IMR-90 (cell line): Measurements from ENCODE around the gene STAC2.

Experiments
- CEBPB ChIP-seq: IDR thresholded peaks from 2 replicates; pipeline ENCODE4 v1.6.1; 2012; ENCODE audit warnings: low read depth, low read length, improper control_type of control experiment
- CHD1 ChIP-seq: IDR thresholded peaks from 2 replicates; pipeline ENCODE4 v1.6.1; 2012; ENCODE audit warnings: low read depth, low read length, improper control_type of control experiment
- FOS ChIP-seq: fragments of 150-350 bp; IDR thresholded peaks from 2 replicates; pipeline ENCODE4 v1.6.1; 2016; ENCODE audit warnings: low read depth, low read length
- MAFK ChIP-seq: IDR thresholded peaks from 2 replicates; pipeline ENCODE4 v1.6.1; 2012; ENCODE audit warnings: low read depth, low read length, improper control_type of control experiment
- MXI1 ChIP-seq: IDR thresholded peaks from 2 replicates; pipeline ENCODE4 v1.6.1; 2012; ENCODE audit warnings: low read depth, mild to moderate bottlenecking, low read length, moderate library complexity, borderline replicate concordance
- POLR2A ChIP-seq: IDR thresholded peaks from 2 replicates; pipeline ENCODE4 v1.6.1; 2012; ENCODE audit warnings: mild to moderate bottlenecking, low read depth, low read length
- RAD21 ChIP-seq: IDR thresholded peaks from 2 replicates; pipeline ENCODE4 v1.6.1; 2012; ENCODE audit warnings: low read length, improper control_type of control experiment
- RCOR1 ChIP-seq: IDR thresholded peaks from 2 replicates; pipeline ENCODE4 v1.6.1; 2012; ENCODE audit warnings: mild to moderate bottlenecking, low read length, improper control_type of control experiment; ENCODE audit not compliant: insufficient replicate concordance
- RFX5 ChIP-seq: IDR thresholded peaks from 2 replicates; pipeline ENCODE4 v1.8.0; 2012; ENCODE audit warnings: low read depth, mild to moderate bottlenecking, low read length, moderate library complexity
- TF ChIP-seq, protein P1 (sequence below): conservative IDR thresholded peaks from 2 replicates; pipeline ENCODE4 v1.5.1; 2012; ENCODE audit warnings: mild to moderate bottlenecking, low read depth, low read length, improper control_type of control experiment
- TF ChIP-seq, protein P2 (sequence below): fragments of 150-350 bp; IDR thresholded peaks from 2 replicates; pipeline ENCODE4 v1.6.1; 2016; ENCODE audit warnings: low read depth, mild to moderate bottlenecking, low read length, moderate library complexity, borderline replicate concordance

DNA sequence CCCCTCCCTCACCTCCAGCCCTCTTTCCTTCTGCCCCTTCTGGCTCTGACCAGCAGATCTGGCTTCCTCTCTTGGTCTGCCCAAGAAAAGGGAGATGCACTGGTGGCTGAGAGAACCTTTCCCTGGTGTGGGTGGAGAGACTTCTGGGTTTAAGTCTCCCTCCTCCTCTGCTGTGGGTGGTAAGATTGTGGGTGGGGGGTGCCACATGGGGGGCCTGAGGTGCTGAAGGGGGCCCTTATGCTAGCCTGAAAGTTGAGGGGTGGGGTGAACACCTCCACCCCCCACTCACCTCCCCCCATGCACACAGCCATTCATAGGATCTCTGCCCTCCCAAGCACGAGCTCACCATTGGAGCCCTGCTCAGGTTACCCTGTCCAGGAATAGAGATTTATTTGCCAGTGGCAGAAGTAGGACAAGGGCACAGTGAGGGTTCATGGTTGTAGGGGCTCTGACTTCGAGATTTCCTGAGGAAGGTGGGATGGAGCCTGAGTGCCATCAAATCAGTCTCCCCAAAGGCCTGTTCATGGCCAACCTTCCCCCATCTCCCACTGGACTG, 1.7 kb upstream of the STAC2 start:
- TF ChIP-seq, protein P1, sequence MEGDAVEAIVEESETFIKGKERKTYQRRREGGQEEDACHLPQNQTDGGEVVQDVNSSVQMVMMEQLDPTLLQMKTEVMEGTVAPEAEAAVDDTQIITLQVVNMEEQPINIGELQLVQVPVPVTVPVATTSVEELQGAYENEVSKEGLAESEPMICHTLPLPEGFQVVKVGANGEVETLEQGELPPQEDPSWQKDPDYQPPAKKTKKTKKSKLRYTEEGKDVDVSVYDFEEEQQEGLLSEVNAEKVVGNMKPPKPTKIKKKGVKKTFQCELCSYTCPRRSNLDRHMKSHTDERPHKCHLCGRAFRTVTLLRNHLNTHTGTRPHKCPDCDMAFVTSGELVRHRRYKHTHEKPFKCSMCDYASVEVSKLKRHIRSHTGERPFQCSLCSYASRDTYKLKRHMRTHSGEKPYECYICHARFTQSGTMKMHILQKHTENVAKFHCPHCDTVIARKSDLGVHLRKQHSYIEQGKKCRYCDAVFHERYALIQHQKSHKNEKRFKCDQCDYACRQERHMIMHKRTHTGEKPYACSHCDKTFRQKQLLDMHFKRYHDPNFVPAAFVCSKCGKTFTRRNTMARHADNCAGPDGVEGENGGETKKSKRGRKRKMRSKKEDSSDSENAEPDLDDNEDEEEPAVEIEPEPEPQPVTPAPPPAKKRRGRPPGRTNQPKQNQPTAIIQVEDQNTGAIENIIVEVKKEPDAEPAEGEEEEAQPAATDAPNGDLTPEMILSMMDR = no peak
- TF ChIP-seq POLR2A (no peak), RAD21 (no peak), CEBPB (no peak), FOS (no peak), RFX5 (no peak), MAFK (no peak), MXI1 (no peak), CHD1 (no peak), RCOR1 (no peak)
- TF ChIP-seq, protein P2, sequence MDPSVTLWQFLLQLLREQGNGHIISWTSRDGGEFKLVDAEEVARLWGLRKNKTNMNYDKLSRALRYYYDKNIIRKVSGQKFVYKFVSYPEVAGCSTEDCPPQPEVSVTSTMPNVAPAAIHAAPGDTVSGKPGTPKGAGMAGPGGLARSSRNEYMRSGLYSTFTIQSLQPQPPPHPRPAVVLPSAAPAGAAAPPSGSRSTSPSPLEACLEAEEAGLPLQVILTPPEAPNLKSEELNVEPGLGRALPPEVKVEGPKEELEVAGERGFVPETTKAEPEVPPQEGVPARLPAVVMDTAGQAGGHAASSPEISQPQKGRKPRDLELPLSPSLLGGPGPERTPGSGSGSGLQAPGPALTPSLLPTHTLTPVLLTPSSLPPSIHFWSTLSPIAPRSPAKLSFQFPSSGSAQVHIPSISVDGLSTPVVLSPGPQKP = no peak
